Measurements from ENCODE around the gene TTLL9.

TTLL9 gene

GRCh38 chr20:31837896-31838397 lies 32.5 kb upstream of the TTLL9 start:
- no peak for DNase-seq

GRCh38 chr20:31838646-31839292 lies 31.7 kb upstream of the TTLL9 start:
- DNase-seq = no peak

DNA sequence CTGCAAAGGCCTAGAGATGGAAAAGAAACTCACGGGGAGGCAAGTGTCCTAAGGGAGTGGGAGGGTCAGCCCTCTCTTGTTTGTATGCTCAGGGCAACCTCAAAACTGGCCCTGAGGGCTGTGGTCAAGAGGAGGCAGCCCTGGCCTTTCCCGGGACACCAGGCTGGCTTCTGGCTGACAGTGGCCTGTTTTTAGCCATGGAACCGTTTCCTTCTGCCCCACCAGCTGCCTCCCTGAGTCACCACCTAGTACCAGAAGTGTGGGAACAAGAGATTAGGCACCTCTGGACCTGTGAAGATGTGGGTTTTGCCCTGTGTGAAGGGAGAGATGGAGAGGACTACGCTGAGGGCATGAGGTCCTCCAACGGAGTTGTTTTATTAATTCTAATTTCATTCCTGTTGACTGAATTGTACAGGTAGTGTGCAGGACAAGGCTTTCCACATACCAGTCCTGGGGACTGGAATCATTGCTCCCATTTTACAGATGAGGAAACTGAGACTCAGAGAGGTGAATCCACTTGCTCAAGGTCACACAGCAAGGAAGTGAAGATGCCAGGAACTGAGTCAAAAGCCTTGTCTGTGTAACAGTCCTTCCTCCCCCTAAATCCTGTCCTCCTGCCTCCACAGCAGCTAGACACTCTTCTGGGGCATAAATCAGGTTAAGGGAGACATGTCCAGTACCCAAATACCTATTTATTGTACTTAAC lies 30.5 kb upstream of the TTLL9 start:
- DNase-seq = no peak

GRCh38 chr20:31840906-31841816 lies 29.3 kb upstream of the TTLL9 start:
- no peak for DNase-seq

GRCh38 chr20:31841928-31842327 lies 28.5 kb upstream of the TTLL9 start:
- no peak for DNase-seq

GRCh38 chr20:31842471-31843157 lies 27.8 kb upstream of the TTLL9 start:
- DNase-seq = no peak

GRCh38 chr20:31843288-31843687 lies 27.1 kb upstream of the TTLL9 start:
- no peak for DNase-seq

DNA sequence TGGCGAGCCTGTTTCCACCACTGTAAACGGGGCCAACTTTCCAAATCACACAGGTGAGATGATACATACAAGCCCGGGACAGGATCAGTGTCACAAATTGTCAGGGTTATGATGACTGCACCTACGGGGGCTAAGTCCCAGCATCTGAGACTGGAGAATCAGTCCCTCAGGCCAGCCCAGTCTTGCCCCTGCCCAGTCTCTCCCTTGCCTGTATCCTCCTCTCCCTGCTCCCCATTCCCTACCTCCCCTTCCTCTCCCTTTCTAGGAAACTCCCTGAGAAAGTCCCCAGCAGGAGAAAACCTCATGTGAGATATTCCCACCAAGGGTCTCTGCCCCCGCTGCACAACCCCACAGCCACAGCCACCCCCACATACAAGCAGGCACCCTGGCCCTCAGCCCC lies 26.6 kb upstream of the TTLL9 start:
- DNase-seq = no peak

- no peak for DNase-seq
Measured at GRCh38 chr20:31844737-31845299, 25.6 kb upstream of the TTLL9 start.

DNA sequence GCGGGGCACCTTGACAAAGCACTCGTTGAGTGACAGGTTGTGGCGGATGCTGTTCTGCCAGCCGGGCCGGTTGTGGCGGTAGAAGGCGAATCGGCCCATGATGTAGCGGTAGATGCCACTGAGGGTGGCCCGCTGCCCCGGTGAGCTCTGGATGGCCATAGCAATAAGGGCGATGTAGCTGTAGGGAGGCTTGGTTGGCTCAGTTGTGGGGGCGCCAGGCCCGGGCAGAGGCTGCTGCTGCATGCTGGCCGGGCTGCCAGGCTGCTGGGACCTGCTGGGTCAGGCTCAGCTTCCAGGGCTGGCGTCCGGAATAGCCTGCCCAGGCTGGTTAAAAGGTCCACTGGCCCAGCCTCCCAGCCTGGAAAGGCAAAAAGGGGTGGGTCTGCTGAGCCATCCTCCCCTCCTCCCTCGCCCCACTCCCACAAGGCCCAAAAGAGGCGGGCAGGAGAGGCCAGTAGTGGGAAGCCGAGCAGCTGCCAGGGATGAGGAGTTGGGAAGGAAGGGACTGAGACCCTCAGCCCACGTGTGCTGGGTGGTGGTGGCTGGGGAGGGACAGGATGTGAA lies 25.1 kb upstream of the TTLL9 start, which contains the start of gene FOXS1:
TSS of gene FOXS1 (minus strand) at position 305 of the 564 bp plus-strand sequence. CDS start at position 243, 62 bp downstream.
- no peak for DNase-seq

GRCh38 chr20:31846793-31847138 lies 23.7 kb upstream of the TTLL9 start:
- DNase-seq = no peak

DNA sequence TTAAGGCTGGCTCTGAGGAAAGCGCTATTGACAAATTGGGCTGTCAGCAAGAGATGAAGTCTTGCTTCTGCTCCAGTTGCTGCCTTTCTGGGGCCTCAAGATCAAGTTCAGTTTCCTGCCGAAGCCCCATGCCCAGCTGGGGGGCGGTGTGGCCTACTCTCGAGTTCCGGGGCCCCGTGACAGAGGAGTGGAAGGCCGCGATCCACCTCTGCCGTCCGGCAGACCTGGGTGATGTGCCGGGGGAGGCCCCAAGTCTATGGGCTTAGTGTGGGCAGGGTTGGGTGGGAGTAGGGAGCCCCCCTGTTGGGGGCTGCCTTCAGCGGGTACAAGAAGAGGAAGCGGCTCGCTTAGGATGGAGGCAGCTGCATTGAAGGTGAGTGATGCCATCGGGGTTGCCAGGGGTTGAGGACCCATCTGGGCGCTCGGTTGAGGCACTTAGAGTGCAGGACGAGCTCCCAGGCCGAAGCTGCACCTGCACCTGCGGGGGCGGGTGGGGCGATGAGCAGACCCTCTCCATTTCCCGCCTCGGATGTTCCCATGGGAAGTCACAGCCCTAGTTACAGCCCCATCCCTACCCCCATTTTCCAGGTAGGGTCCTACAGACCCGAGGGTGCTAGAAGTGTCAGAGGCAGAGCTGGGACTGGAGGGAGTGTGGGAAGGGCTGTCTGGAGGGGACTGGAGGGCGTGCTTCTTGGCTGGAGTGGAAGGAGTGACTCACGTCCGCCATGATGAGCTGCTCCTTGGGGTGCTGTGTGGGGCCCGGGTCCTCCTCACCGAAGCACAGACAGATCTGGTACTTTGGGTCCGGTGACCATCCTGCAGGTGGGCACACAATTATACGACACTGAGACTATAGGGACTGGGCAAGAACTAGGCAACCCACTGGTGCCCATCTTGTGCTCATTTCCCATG lies 22.1 kb upstream of the TTLL9 start:
- DNase-seq = no peak

- no peak for DNase-seq
Measured at GRCh38 chr20:31849306-31849930, 21.0 kb upstream of the TTLL9 start.

DNA sequence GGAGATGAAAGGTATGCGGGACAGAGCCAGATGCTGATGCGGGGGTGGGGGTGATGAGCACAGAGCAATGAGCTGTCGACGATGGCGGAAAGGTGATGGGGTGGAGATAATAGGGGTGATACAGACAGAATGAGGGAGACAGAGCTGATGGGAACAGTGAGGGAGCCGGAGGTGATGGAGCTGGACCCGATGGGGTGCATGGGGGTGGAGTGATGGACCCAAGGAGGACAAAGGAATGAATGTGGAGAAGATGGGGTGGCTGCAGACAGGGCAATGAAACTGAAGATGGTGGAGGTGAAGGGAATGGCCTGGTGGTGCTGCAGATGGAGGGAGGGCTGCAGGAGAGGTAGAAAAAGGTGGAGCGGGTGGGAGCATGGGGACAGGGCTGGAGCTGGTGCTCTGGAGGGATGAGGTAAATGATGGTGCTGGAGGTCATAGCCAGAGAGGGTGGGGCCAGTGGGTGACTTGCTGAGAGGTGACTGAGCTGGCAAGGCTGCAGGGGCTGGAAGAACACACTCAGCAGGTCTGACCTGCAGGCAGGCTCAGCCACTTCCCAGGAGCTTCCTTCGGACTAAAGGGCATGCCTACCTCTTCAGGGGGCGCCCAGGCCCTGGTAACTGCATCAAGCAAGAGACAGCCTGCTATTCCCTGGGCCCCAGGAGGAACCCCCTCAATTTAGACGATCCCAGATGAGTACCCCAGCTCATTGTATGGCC lies 19.0 kb upstream of the TTLL9 start:
- no peak for DNase-seq

GRCh38 chr20:31853481-31853880 lies 17.0 kb upstream of the TTLL9 start:
- no peak for DNase-seq

DNA sequence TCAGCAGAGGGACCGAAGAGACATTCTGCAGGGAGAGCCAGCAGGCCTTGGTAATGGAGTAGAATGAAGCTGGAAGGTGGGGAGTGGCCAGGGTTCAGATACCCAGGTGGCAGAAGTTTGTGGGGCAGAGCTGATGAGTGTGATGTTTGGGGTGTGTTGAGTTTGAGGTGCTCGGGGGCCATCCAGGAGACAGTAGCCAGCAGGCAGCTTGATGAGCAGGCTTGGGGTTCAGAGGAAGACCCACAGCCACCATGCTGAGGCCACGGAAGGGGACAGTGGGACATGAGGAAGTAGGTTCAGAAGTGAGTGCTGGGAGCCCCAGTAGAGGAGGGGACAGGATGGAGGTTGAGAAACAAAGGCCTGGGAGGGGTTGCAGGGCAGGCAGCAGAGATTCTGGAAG lies 13.9 kb upstream of the TTLL9 start:
- no peak for DNase-seq

- DNase-seq = no peak
Measured at GRCh38 chr20:31857861-31858759, 12.3 kb upstream of the TTLL9 start.

- no peak for DNase-seq
Measured at GRCh38 chr20:31858760-31859083, 11.7 kb upstream of the TTLL9 start.
